ENCODE measurements around the gene LRTM2.

The LRTM2 gene

GRCh38 chr12:1828856-1829255 lies 8.5 kb downstream of the LRTM2 start:
- TF ChIP-seq CTCF (IDR thresholded peaks at IDR 0.05; ENCODE audit: low read depth, low read length) = no peak

GRCh38 chr12:1829306-1829900 lies 9.0 kb downstream of the LRTM2 start:
- DNase-seq (ENCODE audit: extremely low read depth, low read depth) = no peak
- no peak for TF ChIP-seq CTCF (IDR thresholded peaks at IDR 0.05; ENCODE audit: low read depth, low read length)

More at GRCh38 chr12:1828856-1829255, 8.5 kb downstream of the LRTM2 start:
- no peak for DNase-seq (ENCODE audit: extremely low read depth, low read depth)

GRCh38 chr12:1830401-1830845 lies 10.1 kb downstream of the LRTM2 start:
- DNase-seq (ENCODE audit: extremely low read depth, low read depth) = no peak
- TF ChIP-seq CTCF (IDR thresholded peaks at IDR 0.05; ENCODE audit: low read depth, low read length) = no peak

GRCh38 chr12:1830981-1831963 lies 10.9 kb downstream of the LRTM2 start:
- TF ChIP-seq CTCF (IDR thresholded peaks at IDR 0.05; ENCODE audit: low read depth, low read length) = no peak
- peak; percentile 11 for DNase-seq (ENCODE audit: extremely low read depth, low read depth)

- no peak for DNase-seq (ENCODE audit: extremely low read depth, low read depth)
- no peak for TF ChIP-seq CTCF (IDR thresholded peaks at IDR 0.05; ENCODE audit: low read depth, low read length)
These were observed 12.6 kb downstream of the LRTM2 start for GRCh38 chr12:1832801-1833595.

GRCh38 chr12:1833596-1834028 lies 13.2 kb downstream of the LRTM2 start:
- no peak for DNase-seq (ENCODE audit: extremely low read depth, low read depth)
- no peak for TF ChIP-seq CTCF (IDR thresholded peaks at IDR 0.05; ENCODE audit: low read depth, low read length)
